ENCODE measurements around the gene IFNK.

DNA sequence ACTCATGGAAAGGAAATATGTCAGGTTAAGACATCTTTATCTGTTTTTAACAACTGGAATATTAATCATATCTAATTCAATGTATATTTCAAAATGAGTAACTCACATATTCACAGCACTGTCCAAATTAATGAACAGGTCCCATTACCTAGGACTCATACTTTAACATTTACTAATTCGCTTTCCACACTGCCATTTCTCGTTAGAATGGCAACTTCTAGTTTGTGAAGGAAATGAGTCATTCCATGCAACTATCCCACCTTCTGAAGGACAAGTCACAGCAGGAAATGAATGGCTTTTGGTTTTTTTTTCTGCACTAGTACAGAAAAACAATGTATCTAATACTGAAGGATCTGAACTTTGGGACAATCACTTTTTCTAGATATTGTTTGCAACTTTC lies 24.6 kb upstream of the IFNK start:
- TF ChIP-seq, protein P1, sequence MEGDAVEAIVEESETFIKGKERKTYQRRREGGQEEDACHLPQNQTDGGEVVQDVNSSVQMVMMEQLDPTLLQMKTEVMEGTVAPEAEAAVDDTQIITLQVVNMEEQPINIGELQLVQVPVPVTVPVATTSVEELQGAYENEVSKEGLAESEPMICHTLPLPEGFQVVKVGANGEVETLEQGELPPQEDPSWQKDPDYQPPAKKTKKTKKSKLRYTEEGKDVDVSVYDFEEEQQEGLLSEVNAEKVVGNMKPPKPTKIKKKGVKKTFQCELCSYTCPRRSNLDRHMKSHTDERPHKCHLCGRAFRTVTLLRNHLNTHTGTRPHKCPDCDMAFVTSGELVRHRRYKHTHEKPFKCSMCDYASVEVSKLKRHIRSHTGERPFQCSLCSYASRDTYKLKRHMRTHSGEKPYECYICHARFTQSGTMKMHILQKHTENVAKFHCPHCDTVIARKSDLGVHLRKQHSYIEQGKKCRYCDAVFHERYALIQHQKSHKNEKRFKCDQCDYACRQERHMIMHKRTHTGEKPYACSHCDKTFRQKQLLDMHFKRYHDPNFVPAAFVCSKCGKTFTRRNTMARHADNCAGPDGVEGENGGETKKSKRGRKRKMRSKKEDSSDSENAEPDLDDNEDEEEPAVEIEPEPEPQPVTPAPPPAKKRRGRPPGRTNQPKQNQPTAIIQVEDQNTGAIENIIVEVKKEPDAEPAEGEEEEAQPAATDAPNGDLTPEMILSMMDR (IDR thresholded peaks at IDR 0.05; ENCODE audit: insufficient read depth, low read depth, low read length): no peak
- TF ChIP-seq EZH2 (IDR thresholded peaks at IDR 0.05; ENCODE audit: insufficient read depth, low read length): no peak

All from astrocyte (in vitro differentiated cells and primary cell).